ENCODE measurements around the gene IL17RC.
"Not testable (repeated sequence)": the region's sequence is repeated elsewhere in the genome, so short reads cannot be mapped to it uniquely, and the experiment has no call there.

The IL17RC gene

GRCh38 chr3:9916734-9917680 is at the start of gene IL17RC:
TSS of gene IL17RC (plus strand) at chr3:9917098. CDS start at chr3:9917316, 218 bp downstream.
- peak; percentile 71 for DNase-seq

- no peak for DNase-seq
Observed at GRCh38 chr3:9867106-9867505, 49.8 kb upstream of the IL17RC start.

- no peak for DNase-seq
Observed at GRCh38 chr3:9869955-9870354, 46.9 kb upstream of the IL17RC start.

- no peak for DNase-seq
Observed at GRCh38 chr3:9870978-9871377, 45.9 kb upstream of the IL17RC start.

GRCh38 chr3:9872067-9872466 is 44.8 kb upstream of the IL17RC start:
- DNase-seq = not testable (repeated sequence)

GRCh38 chr3:9875448-9875847 is 41.5 kb upstream of the IL17RC start:
- DNase-seq = no peak

GRCh38 chr3:9876255-9876654 is 40.6 kb upstream of the IL17RC start:
- DNase-seq = not testable (repeated sequence)

- no peak for DNase-seq
Observed at GRCh38 chr3:9876991-9877390, 39.9 kb upstream of the IL17RC start.

GRCh38 chr3:9878700-9879099 is 38.2 kb upstream of the IL17RC start:
- DNase-seq = no peak

- DNase-seq = no peak
Observed at GRCh38 chr3:9879830-9880549, 36.9 kb upstream of the IL17RC start, which contains the start of gene CIDEC. TSS of gene CIDEC (minus strand) at chr3:9880253. CDS start at chr3:9878486, 1,767 bp downstream.

- no peak for DNase-seq
Observed at GRCh38 chr3:9881441-9881840, 35.5 kb upstream of the IL17RC start.

- DNase-seq = no peak
Observed at GRCh38 chr3:9883706-9884554, 33.0 kb upstream of the IL17RC start.

GRCh38 chr3:9884555-9885165 is 32.2 kb upstream of the IL17RC start:
- no peak for DNase-seq

GRCh38 chr3:9886328-9886727 is 30.6 kb upstream of the IL17RC start:
- no peak for DNase-seq

GRCh38 chr3:9887480-9887879 is 29.4 kb upstream of the IL17RC start:
- DNase-seq = no peak

- DNase-seq = no peak
Observed at GRCh38 chr3:9888540-9888939, 28.4 kb upstream of the IL17RC start.

- DNase-seq = no peak
Observed at GRCh38 chr3:9889405-9889804, 27.5 kb upstream of the IL17RC start.

- peak; percentile 96 for DNase-seq
Observed at GRCh38 chr3:9890249-9891071, 26.4 kb upstream of the IL17RC start, which contains the start of gene JAGN1. TSS of gene JAGN1 (plus strand) at chr3:9890610. CDS start at chr3:9890723, 113 bp downstream.

- DNase-seq = no peak
Observed at GRCh38 chr3:9891072-9891622, 25.8 kb upstream of the IL17RC start.

- DNase-seq = no peak
Observed at GRCh38 chr3:9893739-9894138, 23.2 kb upstream of the IL17RC start.

GRCh38 chr3:9895715-9896114 is 21.2 kb upstream of the IL17RC start:
- DNase-seq = not testable (repeated sequence)
